Globus pallidus (tissue), 1 donor: ENCODE data around the gene CTR9.

Experiments used
- DNase-seq: peaks from one replicate; pipeline ENCODE4 v3.0.0-alpha.2; 2015; ENCODE audit warnings: low spot score

Gene CTR9

GRCh38 chr11:10780040-10780439 is 29.0 kb downstream of the CTR9 start:
- no peak for DNase-seq

- DNase-seq = peak; percentile 16
Measured at GRCh38 chr11:10784232-10785145, 33.4 kb downstream of the CTR9 start.

GRCh38 chr11:10785146-10785474 is 34.1 kb downstream of the CTR9 start:
- no peak for DNase-seq

GRCh38 chr11:10786451-10786850 is 35.4 kb downstream of the CTR9 start:
- DNase-seq = no peak

GRCh38 chr11:10792385-10793068 is 41.5 kb downstream of the CTR9 start:
- peak; percentile 72 for DNase-seq

- no peak for DNase-seq
Measured at GRCh38 chr11:10793470-10794255, 42.6 kb downstream of the CTR9 start.

GRCh38 chr11:10796191-10796590 is 45.1 kb downstream of the CTR9 start:
- DNase-seq = no peak

GRCh38 chr11:10797001-10797400 is 46.0 kb downstream of the CTR9 start:
- DNase-seq = no peak

GRCh38 chr11:10797531-10797930 is 46.5 kb downstream of the CTR9 start:
- DNase-seq = no peak

- DNase-seq = no peak
Measured at GRCh38 chr11:10798330-10798928, 47.4 kb downstream of the CTR9 start.

- DNase-seq = no peak
Measured at GRCh38 chr11:10800292-10800691, 49.2 kb downstream of the CTR9 start.

- no peak for DNase-seq
Measured at GRCh38 chr11:10803676-10804075, 52.6 kb downstream of the CTR9 start.

GRCh38 chr11:10805741-10806140 is 54.7 kb downstream of the CTR9 start:
- DNase-seq = no peak

- DNase-seq = no peak
Measured at GRCh38 chr11:10806206-10806605, 55.2 kb downstream of the CTR9 start.

GRCh38 chr11:10807493-10808234 is 56.6 kb downstream of the CTR9 start:
- peak; percentile 48 for DNase-seq

- no peak for DNase-seq
Measured at GRCh38 chr11:10808235-10808552, 57.1 kb downstream of the CTR9 start.

GRCh38 chr11:10808553-10809372 is 57.7 kb downstream of the CTR9 start, which contains the start of gene EIF4G2:
TSS of gene EIF4G2 (minus strand) at chr11:10808926.
- DNase-seq = peak; percentile 100

- DNase-seq = no peak
Measured at GRCh38 chr11:10809373-10810160, 58.5 kb downstream of the CTR9 start.

- DNase-seq = no peak
Measured at GRCh38 chr11:10813945-10814344, 62.9 kb downstream of the CTR9 start.

GRCh38 chr11:10818594-10818993 is 67.5 kb downstream of the CTR9 start:
- no peak for DNase-seq
